CMK (cell line): ENCODE measurements around the gene DAW1.

ENCODE experiments used
- DNase-seq: peaks from one replicate; pipeline ENCODE4 v3.0.0-alpha.2; 2010; ENCODE audit warnings: low read depth

DAW1 gene

GRCh38 chr2:227862227-227862740 is 9.1 kb upstream of the DAW1 start:
- peak; percentile 33 for DNase-seq

DNA sequence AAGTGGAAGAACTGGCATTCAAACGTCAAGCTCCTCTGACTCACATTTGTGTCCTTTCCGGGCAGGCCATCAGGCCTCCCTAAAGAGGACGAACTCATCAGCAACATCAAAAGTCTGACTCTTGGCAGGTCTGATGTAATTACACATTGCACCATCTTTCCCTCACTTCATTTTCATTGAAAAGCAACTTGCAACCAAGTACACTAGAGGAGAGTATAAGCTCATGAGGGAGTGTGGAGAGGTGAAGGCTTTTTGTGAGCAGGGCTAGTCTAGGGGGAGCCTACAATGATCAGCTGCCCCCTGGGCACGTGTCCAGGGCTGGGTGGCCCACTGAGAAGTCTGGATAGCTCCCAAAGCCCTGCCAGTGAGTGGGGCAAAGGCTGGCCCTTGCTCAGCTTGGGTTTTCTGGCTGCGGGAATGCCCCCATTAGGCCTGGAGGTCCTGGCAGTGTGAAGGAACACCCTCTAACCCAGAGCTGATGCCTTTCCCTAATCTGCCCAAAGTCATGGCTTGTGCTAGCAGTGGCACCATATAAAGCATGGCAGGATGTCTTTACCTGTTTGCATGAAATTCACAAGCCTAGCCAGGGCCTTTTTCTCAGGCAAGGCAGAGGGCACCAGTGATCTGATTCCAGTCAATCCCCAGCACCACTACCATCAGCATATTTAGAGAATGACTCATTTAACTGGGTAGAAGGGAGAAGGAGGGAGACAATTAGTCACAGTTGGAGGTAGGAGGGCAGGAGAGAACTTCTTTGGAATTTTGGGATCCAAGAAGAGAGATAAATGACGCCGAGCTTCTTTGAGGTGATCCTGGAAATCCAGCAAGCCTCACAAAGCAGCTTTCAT is 8.5 kb upstream of the DAW1 start:
- no peak for DNase-seq

GRCh38 chr2:227864161-227864756 is 7.2 kb upstream of the DAW1 start:
- no peak for DNase-seq

DNA sequence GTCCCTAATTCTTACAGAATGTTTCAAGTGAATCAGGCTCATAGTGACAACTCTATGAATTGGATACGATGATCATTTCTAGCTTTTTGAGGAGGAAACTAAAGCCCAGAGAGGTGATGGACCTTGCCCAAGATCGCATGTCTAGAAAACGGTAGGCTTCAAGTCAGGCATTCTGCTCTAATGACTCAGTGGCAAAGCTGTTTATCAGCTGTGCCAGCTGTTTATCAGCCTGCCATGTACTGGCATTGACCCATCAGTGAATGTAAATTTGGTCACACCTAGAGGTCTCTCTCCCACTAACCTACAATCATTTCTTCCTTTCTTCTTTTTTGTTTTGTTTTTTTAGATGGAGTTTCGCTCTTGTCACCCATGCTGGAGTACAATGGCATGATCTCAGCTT is 6.1 kb upstream of the DAW1 start:
- no peak for DNase-seq

DNA sequence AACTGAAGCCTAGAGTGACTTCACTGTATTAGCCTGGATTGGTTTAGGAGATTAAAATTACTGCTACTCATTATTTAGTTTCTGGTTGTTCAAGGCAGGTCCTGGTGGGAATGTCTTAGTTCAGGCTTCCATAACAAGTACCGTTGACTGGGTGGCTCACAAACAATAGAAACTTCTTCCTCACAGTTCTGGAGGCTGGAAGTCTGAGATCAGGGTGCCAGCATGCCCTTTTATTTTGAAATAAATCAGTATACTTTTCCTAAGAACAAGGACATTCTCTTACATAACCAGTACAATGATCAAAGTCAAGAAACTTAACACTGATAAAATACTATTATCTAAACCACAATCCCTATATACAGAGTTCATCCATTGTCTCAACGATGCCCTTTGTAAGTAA is 4.0 kb upstream of the DAW1 start:
- DNase-seq = no peak

DNA sequence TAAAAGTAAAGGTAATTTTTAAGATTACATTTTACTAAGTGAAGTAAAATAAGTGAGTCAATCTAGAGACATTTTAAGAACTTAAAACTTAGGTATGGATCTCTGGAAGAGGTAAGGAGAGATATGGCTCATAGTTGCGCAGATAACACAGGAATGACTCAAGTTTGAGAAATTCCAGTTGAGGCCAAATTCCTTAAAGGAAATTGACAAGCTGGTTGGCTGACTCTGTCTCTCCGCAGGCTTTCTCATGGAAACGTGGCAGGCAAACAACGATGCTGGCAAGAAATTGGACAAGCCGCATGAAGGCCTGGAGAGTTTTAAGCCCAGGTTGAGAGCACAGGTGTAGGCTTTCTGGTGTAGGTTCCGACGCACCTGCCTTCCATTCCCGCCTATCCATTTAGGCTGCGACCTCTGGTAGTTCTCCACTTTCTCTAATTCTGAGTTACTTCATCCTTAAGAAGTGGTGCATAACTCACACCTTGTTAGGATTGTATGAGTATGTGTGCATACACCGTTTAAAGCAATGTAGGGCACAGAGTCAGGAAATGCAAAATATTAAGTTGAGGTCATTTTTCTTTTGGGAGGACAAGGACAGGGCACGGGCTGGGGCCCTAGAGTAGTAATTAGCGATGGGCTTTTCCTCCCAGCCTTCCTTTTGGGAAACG is 589 bp upstream of the DAW1 start:
- no peak for DNase-seq

DNA sequence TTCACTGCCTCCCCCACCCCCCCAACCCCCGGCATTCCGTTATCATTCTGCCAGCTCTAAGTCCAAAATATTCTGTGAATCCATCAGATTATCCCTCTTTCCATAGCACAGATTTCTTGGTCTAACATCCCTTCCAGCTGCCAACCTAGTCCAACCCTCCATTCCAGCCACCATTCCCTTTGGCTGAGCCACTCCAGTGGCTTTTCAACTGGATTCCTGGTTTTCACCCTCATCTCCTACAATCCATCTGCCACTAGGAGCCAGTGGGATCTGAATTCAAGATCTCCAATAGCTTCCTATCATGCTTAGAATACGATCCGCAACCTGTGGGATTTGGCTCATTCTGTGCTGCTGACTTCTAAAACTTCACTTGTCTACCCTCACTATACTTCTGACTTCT is 1.2 kb downstream of the DAW1 start:
- DNase-seq = no peak

DNA sequence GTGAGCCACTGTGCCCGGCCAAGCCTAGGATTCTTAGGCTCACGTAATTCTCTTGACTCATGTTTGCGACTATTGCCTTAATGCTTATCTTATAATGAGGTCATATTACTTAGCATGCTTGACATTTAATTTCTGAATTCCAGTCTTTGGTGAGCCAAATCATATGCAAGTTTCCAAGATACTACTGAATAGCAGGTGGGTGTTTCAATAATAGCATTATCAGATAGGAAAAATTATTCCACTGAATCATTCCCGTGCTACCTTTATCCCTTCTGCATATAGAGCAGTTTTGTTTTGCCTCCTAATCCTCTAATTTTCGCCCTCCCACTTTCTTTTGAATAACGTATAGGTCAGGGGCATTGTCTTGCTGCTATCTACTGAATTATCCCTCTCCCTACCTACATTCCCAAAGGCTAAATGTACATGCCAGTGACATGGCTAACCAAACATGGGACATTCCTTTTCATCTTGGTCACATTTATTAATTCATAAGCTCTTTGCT is 4.9 kb downstream of the DAW1 start:
- DNase-seq = no peak

DNA sequence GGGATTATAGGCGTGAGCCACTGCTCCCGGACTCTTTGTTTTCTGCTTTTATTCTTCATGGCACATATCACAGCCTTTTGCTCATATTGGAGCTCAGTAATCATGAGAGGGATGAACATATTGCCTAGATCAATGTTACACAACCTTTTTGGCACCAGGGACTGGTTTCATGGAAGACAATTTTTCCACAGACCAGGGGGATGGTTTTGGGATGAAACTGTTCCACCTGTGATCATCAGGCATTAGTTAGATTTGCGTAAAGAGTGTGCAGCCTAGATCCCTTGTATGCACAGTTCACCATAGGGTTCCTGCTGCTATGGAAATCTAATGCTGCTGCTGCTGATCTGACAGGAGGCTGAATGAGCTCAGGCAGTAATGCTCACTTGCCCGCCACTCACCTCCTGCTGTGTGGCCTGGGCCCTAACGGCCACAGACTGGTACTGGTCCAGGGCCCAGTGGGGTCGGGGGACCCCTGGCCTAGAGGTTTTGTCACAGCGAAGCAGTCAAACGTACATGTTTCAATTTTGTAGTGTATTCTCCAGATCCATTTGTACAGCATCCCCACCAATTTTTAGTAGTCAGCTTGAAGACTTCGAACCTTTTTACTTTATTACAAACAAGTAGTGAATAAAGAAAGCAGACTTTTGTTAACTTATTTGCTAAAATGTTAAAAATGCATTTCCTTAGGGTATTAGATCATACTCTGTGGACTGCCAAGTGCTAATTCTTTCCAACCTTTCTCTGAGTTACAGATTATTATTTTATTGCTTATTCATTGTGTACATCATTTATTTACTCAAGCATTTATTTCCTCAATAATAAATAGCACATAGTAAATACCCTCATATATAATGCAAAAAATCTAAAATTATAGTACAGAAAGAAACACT is 6.2 kb downstream of the DAW1 start:
- DNase-seq = no peak

- DNase-seq = no peak
Observed at GRCh38 chr2:227880460-227880859, 9.0 kb downstream of the DAW1 start.

DNA sequence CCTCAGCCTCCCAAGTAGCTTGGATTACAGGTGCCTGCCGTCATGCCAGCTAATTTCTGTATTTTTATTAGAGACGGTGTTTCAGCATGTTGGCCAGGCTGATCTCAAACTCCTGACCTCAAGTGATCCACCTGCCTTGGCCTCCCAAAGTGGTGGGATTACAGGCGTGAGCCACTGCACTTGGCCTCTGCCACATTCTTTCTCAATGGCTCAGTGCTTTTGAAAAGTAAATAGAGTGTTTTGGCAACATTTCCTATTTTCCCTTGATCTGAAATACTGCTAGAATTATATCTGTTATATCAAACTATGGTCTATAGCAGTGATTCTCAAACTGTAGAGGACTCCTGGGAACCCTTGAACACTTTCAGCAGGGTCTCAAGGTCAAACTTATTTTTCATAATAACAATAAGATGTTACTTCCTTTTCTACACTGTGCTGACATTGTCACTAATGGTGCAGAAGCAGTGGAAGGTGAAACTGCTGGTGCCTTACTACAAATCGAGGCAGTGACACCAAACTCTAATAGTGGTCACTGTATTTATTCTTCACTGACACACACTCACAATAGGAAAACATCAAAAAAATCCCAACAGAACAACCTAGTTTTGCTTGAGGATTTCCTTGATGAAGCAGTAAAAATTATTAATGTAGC is 10.6 kb downstream of the DAW1 start:
- DNase-seq = no peak

- DNase-seq = peak; percentile 29
Observed at GRCh38 chr2:227884511-227884947, 13.1 kb downstream of the DAW1 start.

DNA sequence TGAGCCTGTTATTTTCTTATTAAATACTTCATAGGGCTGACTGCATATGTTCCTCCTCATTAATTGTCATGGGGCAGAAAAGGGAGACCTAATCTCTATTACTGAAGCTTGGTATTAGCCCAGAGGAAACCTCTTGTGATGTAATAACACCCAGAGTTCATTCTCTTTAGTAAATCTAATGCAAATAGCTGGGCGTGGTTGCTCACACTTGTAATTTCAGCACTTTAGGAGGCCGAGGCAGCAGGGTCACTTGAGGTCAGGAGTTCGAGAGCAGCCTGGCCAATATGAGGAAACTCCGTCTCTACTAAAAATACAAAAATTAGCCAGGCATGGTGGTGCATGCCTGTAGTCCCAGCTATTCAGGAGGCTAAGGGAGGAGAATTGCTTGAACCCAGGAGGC is 14.7 kb downstream of the DAW1 start:
- no peak for DNase-seq

- DNase-seq = no peak
Observed at GRCh38 chr2:227888289-227888688, 16.9 kb downstream of the DAW1 start.

DNA sequence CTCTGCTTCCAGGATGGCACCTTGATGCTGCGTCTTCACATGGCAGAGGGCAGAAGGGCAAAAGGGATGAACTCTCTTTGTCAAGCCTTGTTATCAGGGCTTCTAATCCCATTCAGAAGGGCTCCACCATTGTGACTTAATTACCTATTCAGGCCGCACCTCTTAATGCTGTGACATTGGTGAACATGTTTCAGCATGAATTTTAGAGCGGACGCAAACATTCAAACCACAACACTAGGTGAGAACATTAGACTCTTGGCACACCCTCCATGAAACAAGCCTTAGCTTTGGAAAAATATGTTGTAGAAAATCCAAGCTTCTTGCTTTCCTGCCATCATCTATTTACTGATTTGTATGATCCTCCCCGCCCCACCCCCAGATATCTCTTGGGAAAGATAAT is 17.9 kb downstream of the DAW1 start:
- DNase-seq = no peak

DNA sequence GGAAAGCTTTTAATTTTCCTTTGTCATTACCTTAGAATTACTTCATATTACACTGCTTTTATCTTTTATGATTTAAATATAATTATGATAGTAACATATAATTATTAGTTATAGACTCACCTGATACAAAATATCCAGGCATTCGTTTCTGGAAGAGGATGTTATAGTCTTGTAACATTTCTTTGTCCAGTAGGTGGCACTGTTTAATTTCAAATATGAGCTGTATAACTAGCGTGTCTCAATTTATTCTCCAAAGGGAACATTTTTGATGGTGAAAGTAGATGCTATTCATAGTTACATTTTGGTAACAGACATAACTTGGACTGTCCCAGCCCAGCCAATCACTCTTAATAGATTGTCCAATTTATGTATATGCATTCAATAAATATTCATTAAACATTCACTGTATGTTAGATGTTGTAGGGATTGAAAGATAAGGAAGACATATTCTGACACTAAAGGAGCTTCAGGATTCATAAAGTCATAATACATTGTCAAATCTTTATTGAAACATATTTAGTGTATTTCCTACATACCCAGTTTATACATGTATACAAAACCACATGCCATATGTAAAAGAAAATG is 19.2 kb downstream of the DAW1 start:
- no peak for DNase-seq

- DNase-seq = no peak
Observed at GRCh38 chr2:227891673-227892072, 20.2 kb downstream of the DAW1 start.

- no peak for DNase-seq
Observed at GRCh38 chr2:227903381-227903780, 31.9 kb downstream of the DAW1 start.

- no peak for DNase-seq
Observed at GRCh38 chr2:227906991-227907390, 35.6 kb downstream of the DAW1 start.

GRCh38 chr2:227908266-227909054 is 37.0 kb downstream of the DAW1 start:
- no peak for DNase-seq
